Fibroblast of the conjunctiva (primary cell): ENCODE data around the gene MRPL43.

Source experiments
- DNase-seq: peaks from one replicate; pipeline ENCODE4 v3.0.0-alpha.2; 2010; ENCODE audit warnings: low read depth

The MRPL43 gene

DNA sequence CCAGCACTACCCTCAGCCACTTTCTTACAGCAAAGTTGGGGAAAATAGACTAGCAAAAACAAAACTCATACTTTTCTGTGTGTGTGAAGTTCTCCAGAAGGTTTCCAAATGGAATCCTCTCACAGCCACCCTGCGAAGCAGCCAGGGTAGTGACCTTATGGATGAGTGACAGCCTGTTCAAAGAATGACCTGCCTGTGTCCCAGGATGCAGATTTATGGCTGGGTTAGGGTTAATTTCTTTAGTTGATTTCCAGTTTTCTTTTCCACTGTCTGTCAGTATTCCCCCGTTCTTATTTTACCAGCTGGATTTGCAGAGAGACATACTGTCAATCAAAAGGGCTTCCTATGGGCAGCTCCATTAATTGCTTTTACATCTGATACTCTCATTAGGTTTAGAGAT lies 20.4 kb downstream of the MRPL43 start:
- no peak for DNase-seq

DNA sequence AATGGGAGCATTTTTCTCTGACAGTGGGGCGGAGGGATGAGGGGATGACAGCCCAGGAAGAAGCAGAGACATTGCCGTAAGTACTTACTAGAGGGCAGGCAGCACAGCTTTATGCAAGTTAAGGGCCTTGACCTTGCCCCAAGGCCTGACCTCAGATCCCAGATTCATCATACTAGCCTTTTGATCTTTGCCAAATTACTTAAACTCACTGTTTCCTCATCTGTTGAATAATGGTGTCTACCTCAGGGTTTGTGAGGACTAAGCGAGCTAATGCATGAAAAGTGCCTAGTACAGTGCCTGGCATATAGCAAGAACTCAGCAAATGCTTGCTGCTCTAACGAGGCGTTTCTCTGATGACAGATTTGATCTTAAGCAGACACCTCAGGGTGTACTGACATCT lies 21.5 kb downstream of the MRPL43 start:
- no peak for DNase-seq

DNA sequence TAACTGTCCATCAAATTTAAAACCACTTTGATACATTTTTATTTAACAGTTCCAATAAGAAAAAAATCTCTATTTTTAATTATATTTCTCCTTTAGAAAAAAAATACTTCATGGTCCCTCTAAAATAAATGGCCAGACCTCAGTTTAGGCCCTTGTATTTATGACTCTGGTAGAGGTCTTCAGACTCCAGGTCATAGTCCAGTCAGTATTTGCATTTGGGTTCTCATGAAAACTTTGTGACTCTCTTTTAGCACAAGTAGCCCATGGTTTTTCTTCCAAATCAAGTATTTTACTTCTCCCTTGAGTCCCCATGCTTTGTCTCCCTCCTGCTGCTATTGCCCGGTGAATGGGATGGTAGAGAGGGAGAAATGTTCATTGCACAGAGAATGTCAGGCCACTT lies 23.5 kb downstream of the MRPL43 start:
- no peak for DNase-seq

DNA sequence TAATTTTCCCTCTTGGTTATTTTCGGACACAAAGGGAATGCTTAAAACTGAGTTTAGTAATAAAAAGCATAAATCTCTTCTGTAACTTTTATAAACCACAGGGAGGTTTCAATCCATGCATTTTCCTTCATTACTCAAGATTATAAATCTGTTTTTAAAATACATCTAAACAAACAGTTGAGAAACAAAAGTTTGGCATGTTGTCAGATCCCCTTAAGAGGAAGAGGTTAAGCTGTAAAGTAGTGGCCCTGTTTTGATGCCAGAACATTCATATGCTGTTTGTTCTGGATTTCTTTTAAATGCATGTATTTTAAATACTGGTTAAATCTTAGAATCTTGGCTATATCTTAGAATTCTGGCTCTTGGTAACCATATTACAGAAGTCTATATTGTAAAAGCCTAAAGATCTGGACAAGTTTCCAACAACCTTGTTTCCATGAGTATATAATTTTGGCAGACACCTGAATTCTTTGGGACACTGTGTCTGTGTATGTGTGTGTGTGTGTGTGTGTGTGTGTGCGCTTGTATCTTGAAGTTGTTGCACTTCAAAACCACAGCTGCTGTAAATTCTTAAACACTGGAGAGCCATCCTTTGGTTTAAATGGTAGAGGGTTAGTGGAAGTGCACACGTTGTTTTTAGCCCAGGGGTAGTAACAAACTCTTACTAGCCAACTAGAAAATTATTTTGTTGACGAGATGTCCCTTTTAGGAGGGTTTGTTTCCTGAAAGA lies 24.8 kb downstream of the MRPL43 start:
- no peak for DNase-seq

DNA sequence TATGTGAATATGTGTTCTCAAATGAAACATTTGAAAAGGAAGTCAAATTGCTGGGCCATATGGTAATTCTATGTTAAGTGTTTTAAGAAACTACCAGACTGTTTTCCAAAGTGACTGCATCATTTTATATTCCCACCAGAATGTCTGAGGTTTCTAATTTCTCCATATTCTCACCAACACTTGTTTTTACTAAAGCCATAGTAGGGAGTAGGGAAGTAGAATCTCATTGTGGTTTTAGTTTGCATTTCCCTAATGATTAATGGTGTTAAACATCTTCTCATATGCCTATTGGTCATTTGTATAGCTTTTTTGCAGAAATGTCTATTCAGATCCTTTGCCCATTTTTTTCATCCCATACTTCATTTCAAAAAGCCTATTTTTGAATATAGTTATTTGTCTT lies 27.0 kb downstream of the MRPL43 start:
- no peak for DNase-seq

DNA sequence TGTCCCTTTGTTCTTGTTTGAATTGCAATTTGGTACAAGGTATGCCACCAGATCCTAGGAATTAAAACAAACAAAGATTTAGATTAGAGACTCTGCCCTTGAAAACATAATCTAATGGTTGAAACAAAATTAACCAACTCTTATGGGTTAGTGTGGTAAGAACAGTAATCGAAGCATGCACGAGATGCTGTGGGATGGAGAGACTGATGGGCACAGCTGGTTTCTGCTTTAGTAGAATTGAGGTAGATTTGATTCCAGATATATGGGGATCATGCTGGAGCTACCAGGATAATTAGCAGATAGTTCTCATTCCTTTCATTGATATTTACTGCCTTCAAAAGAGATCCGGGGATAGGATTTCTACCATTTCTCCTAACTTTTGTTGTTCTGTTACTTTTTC lies 38.4 kb downstream of the MRPL43 start:
- DNase-seq: no peak

DNA sequence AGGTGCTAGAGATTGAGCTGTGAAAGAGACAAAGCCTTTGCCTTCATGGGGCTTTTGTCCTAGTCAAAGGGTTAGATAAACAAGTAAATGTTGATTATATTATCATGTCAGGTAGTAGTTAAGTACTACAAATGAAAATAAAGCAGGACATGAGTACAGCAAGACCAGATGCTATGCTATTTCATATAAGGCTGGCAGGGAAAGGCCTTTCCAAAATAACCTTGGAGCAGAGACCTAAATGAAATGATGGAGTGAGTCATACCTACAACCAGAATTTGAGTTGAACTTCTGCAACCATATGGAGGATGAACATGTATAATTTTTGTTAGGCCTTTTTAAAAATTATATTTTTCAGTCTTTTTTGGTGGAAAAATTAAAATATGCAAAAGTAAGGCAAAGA lies 41.5 kb downstream of the MRPL43 start:
- no peak for DNase-seq

DNA sequence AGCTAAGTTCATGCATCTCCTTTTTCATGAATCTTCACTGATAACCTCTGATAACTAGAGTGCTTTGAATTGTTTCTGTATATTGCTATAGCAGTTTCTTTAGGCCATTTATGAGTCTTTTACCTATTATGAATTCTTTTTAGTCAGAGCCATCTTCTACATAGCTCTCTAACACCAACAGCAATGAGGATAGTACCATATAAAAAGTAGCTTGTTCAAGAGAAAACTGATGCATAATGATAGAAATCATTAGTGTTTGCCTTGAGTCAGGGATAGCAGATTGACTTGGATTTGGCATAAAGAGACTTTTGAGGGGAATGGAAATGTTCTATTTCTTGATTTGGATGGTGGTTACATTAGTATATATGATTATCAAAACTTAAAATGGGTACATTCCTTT lies 43.8 kb downstream of the MRPL43 start:
- DNase-seq: no peak

DNA sequence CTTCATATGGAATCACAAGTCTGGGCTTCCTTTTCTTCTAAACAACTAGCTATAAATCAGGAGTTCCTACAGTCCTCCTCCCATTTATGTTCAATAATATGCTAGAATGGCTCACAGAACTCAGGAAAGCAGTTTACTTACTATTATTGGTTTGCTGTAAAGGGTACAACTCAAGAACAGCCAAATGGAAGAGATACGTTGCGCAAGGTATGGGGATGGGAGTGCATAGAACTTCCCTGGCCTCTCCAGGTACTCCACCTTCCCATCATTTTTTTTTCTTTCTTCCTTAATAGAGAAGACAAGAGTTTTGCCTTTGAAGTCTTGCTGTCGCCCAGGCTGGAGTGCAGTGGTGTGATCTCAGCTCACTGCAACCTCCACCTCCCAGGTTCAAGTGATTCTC lies 45.1 kb downstream of the MRPL43 start:
- no peak for DNase-seq

DNA sequence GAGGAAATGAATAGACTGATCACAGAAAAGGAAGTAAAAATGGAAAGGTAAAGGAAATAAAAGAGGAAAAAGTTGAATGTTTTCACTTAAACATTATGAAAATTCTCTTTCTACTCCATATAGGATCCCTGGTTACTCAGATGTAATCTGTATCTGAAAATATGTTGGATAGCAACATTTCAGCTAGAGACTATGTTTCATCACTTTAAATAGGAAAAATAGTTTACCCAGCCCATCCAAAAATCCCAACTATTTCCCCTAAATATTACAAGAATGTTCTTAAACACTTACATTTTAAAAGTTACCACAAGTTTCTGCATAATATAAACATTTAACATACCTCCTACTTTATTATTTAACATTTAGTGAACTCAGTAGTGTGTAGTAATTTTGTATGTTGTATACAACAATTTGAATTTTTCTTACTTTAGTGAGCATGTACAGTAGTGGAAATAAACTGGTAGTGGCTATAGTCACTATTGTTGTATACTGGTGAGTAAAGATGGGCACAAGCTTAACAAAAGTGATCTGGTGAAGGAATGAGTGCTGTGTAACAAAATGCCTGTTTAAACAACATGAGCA lies 47.4 kb downstream of the MRPL43 start:
- DNase-seq: no peak
